Prostate gland (tissue), 2 donors: ENCODE data around the gene TMEM245.

Experiments
- POLR2A ChIP-seq: fragments of 450-650 bp; IDR thresholded peaks from one replicate; pipeline ENCODE4 v1.6.1; 2016; ENCODE audit warnings: antibody characterized with exemption, mild to moderate bottlenecking
- POLR2AphosphoS5 ChIP-seq: sonication (generic); formaldehyde crosslinking; IDR thresholded peaks from one replicate; pipeline ENCODE4 v1.6.1; 2017; ENCODE audit warnings: antibody characterized with exemption
- TF ChIP-seq, protein P1 (sequence below), 4 experiments: fragments of 200-600 bp in 2 of 4; fragments of 450-650 bp in 2 of 4; sonication (generic) in 2 of 4; IDR thresholded peaks; 1 replicate in 3 of 4; 2 replicates in 1 of 4; pipeline ENCODE4 v1.5.1; 2016 to 2019; ENCODE audit warnings: antibody characterized with exemption in 4 of 4, mild to moderate bottlenecking in 2 of 4, moderate library complexity in 2 of 4

DNA sequence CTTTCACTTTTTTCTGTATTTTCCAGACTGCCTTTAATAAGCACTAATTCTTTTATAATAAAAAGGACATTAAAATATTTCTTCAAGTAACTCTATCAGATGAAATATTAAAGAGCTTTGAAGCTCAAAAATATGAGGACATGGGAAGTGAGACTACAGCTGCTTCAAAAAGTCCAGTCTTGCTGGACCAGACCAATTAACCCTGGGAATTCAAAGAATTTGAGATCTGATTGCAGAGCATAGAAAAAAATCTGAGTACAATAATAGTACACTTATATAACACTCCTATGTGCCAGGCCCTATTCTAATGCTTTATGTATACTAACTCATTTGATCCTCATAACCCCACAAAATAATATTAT is 9.8 kb downstream of the TMEM245 start:
- no peak for TF ChIP-seq POLR2AphosphoS5
- TF ChIP-seq, protein P1, sequence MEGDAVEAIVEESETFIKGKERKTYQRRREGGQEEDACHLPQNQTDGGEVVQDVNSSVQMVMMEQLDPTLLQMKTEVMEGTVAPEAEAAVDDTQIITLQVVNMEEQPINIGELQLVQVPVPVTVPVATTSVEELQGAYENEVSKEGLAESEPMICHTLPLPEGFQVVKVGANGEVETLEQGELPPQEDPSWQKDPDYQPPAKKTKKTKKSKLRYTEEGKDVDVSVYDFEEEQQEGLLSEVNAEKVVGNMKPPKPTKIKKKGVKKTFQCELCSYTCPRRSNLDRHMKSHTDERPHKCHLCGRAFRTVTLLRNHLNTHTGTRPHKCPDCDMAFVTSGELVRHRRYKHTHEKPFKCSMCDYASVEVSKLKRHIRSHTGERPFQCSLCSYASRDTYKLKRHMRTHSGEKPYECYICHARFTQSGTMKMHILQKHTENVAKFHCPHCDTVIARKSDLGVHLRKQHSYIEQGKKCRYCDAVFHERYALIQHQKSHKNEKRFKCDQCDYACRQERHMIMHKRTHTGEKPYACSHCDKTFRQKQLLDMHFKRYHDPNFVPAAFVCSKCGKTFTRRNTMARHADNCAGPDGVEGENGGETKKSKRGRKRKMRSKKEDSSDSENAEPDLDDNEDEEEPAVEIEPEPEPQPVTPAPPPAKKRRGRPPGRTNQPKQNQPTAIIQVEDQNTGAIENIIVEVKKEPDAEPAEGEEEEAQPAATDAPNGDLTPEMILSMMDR (IDR thresholded peaks at IDR 0.05) = no peak
- no peak for TF ChIP-seq POLR2A
